ENCODE data around the gene CD244.

CD244 gene

DNA sequence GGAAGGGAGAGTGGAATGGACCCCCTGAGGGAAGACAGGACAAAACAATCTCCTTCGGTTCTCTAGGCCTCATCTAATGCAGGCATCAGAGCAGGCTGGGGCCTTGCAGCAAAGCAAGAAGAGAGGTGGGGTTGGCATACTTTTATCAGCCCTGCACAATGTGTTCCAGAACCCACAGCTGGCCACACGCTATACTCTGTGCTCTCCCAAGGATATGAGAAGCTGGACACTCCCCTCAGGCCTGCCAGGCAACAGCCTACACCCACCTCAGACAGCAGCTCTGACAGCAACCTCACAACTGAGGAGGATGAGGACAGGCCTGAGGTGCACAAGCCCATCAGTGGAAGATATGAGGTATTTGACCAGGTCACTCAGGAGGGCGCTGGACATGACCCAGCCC, 39.4 kb downstream of the CD244 start:
- TF ChIP-seq, protein P1, sequence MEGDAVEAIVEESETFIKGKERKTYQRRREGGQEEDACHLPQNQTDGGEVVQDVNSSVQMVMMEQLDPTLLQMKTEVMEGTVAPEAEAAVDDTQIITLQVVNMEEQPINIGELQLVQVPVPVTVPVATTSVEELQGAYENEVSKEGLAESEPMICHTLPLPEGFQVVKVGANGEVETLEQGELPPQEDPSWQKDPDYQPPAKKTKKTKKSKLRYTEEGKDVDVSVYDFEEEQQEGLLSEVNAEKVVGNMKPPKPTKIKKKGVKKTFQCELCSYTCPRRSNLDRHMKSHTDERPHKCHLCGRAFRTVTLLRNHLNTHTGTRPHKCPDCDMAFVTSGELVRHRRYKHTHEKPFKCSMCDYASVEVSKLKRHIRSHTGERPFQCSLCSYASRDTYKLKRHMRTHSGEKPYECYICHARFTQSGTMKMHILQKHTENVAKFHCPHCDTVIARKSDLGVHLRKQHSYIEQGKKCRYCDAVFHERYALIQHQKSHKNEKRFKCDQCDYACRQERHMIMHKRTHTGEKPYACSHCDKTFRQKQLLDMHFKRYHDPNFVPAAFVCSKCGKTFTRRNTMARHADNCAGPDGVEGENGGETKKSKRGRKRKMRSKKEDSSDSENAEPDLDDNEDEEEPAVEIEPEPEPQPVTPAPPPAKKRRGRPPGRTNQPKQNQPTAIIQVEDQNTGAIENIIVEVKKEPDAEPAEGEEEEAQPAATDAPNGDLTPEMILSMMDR (IDR thresholded peaks at IDR 0.05), result no peak

DNA sequence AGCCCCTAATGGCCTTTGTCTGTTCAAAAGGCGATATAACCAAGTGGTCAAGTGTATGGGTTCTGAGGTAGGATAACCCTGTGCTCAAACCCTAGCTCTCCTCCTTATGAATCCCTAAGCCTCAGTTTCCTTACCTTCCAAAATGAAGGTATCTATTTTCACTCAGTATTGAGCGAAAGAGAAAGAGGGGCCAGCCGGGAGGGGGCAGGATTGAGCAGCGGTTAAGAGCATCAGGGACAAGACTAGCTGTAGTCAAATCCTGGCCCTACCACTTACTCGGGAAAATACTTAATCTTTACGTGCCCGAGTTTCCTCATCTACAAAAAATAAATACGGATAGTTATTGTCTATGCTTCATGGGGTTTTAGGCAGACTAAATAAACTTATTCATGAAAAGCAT, 41.1 kb downstream of the CD244 start:
- TF ChIP-seq, protein P1 (IDR thresholded peaks at IDR 0.05), result peak; percentile 54; the same call in 1 of the 2 replicates

DNA sequence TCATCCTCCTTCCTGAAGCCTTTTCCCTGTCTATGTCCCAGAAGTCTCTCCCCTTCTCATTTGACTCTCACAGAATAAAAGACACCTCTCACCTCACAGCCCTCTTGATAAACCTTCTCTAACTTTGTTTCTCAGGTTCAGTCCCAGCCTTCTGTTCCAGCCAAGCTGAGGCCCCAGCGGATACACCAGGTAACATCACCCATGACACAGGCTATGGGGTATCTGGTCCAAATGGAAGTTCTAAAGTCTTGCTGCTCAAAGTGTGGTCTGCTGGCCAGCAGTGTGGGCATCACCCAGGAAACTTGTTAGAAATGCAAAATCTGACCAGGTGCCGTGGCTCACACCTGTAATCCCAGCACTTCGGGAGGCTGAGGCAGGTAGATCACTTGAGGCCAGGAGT, 43.5 kb downstream of the CD244 start:
- TF ChIP-seq, protein P1 (IDR thresholded peaks at IDR 0.05), result no peak

DNA sequence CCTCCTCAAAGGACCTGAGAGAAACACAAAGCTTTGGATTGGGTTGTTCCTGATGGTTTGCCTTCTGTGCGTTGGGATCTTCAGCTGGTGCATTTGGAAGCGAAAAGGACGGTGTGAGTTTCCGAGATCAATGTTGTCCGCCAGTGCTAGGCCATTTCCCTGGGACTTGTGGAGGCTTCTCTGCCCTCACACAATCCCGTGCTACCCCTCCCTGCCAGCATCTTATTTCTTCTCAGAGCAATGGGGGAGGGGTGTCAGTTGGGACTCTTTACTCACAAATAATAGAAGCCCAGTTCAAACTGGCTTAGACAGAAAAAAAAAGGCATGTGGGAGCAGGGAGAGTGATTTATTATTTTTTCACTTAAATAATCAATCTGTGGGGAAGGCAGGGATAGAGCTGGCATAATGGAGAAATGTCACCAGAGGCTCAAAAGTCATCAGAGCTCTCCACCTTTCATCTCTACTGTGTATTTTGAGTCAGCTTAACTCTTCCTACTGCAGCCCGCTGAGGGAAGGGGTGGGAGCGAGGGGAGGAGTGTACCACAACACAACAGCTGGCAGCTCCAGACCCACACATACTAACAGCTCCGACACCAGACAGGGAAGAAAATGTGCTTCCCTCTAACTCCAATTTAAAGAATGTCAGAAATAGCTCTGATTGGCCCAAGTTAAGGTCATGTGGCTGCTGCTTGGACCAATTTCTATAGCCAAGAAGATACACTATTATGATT, 44.3 kb downstream of the CD244 start:
- TF ChIP-seq, protein P1 (IDR thresholded peaks at IDR 0.05), result no peak

DNA sequence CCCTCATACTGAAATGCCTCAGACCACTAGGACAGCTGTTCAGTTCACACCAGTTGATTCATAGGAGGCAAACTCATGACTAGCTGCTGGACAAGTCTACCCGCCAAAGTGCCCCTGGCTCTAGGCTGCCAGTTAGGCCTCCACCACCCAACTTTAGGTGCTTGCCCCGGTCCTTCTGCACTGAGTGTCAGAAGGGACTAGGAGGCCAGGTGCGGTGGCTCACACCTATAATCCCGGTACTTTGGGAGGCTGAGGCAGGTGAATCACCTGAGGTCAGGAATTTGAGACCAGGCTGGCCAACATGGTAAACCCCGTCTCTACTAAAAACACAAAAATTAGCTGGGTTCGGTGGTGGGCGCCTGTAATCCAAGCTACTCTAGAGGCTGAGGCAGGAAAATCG, 47.8 kb downstream of the CD244 start:
- TF ChIP-seq, protein P1 (IDR thresholded peaks at IDR 0.05), result no peak

DNA sequence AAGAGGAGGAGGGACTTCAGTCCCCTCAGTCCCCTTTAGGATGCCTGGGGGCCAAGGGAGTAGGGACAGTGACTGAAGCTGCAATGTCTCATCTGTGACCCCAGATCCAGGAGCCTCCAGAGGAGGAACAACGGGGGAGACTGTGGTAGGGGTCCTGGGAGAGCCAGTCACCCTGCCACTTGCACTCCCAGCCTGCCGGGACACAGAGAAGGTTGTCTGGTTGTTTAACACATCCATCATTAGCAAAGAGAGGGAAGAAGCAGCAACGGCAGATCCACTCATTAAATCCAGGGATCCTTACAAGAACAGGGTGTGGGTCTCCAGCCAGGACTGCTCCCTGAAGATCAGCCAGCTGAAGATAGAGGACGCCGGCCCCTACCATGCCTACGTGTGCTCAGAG, 48.4 kb downstream of the CD244 start:
- TF ChIP-seq, protein P1 (IDR thresholded peaks at IDR 0.05), result no peak

DNA sequence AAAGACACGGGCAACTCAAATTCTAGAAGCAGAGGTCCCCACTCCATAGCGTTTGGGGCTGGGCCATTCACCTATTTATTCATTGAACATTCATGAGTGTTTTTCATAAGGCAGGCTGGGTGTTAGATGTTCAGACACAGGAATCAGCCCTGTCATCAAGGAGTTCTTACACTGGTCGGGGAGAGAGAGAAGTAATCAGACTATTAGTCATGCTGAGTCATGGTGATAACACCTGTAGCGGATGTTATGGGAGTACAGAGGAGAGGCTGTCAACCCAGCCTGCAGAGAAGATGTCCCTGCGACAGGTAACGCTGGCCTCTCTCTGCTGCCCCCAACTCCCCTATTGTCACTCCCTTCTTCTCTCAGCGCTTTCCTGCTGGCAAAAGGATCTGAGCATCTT, 49.5 kb downstream of the CD244 start:
- TF ChIP-seq, protein P1 (IDR thresholded peaks at IDR 0.05), result no peak

DNA sequence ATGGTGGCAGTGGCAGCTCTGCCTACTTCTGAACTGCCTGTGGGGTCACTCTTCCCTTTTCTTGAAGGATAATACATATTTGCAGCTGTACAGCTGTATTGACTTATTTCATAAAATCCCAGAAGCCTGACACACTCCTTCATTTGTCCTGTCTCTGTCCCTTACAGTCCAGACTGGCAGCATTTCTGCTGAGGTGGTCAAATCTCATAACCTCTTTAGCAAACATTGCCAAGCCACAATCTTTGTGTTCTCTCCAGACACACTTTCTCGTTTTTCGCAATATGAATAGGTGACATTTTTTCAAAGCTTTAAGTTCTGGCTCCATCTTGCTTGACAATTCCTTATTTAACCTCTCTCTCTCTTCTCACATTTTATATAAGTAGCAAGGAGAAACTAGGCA, 51.5 kb downstream of the CD244 start:
- TF ChIP-seq, protein P1 (IDR thresholded peaks at IDR 0.05), result no peak

Data from LNCAP (cell line).